Tibial nerve (tissue), 4 donors: ENCODE data around the gene UBE2G1. TPM values are rescaled to one million over a fixed set of nuclear protein-coding genes. Genes with fewer than 3 reads are reported as not detected.

Source experiments
- DNase-seq, 2 donors: peaks; one replicate each; pipeline ENCODE4 v3.0.0-alpha.2; 2019; ENCODE audit warnings: low spot score in 2 of 2
- H3K27ac ChIP-seq, 4 donors: fragments of 200-600 bp; sonication (generic) in 3 of 4; one replicate each; pipeline ENCODE4 v1.5.1; 2017 to 2019; ENCODE audit warnings: mild to moderate bottlenecking in 1 of 4
- H3K27me3 ChIP-seq, 2 donors: fragments of 200-600 bp; sonication (generic) in 1 of 2; one replicate each; pipeline versions ENCODE4 v1.5.1 to v1.6.0; 2017 to 2019
- H3K36me3 ChIP-seq, 3 donors: fragments of 200-600 bp; sonication (generic); one replicate each; pipeline ENCODE4 v1.5.1; 2018 to 2019
- H3K4me1 ChIP-seq, 4 donors: fragments of 200-600 bp; sonication (generic) in 3 of 4; one replicate each; pipeline ENCODE4 v1.5.1; 2017 to 2019
- H3K4me3 ChIP-seq, 4 donors: fragments of 200-600 bp; sonication (generic) in 3 of 4; one replicate each; pipeline ENCODE4 v1.5.1; 2017 to 2019; ENCODE audit warnings: mild to moderate bottlenecking in 1 of 4, moderate library complexity in 1 of 4
- H3K9me3 ChIP-seq, 4 donors: fragments of 200-600 bp; sonication (generic) in 3 of 4; one replicate each; pipeline ENCODE4 v1.5.1; 2017 to 2019
- EP300 ChIP-seq, 2 donors: sonication (generic); formaldehyde crosslinking; IDR thresholded peaks; one replicate each; pipeline ENCODE4 v1.6.1; 2017; ENCODE audit warnings: antibody characterized with exemption in 2 of 2, mild to moderate bottlenecking in 1 of 2
- POLR2A ChIP-seq, 2 donors: fragments of 450-650 bp; IDR thresholded peaks; one replicate each; pipeline ENCODE4 v1.6.1; 2017; ENCODE audit warnings: antibody characterized with exemption in 2 of 2, mild to moderate bottlenecking in 2 of 2, moderate library complexity in 2 of 2
- WGBS, 2 donors: methylation state at CpG; one replicate each; pipeline ENCODE4 v1.1.5; 2018; 5-methylcytosine and 5-hydroxymethylcytosine counted together
- total RNA-seq, 4 donors: library from RNA; depleted of rRNA; stranded (reverse); fragments of >200 nt; gene quantifications; one replicate each; pipeline ENCODE4 v1.1.0, GENCODE V29; 2016
- TF ChIP-seq, protein P1 (sequence below), 5 experiments: fragments of 200-600 bp in 3 of 5; fragments of 450-650 bp in 2 of 5; sonication (generic) in 3 of 5; IDR thresholded peaks; one replicate each; pipeline ENCODE4 v1.5.1; 2016 to 2019; ENCODE audit warnings: antibody characterized with exemption in 5 of 5, mild to moderate bottlenecking in 3 of 5, moderate library complexity in 2 of 5

The UBE2G1 gene
- total RNA-seq, 4 donors from 2014 or later = 30.4 to 50.7 (median 38.3) TPM

DNA sequence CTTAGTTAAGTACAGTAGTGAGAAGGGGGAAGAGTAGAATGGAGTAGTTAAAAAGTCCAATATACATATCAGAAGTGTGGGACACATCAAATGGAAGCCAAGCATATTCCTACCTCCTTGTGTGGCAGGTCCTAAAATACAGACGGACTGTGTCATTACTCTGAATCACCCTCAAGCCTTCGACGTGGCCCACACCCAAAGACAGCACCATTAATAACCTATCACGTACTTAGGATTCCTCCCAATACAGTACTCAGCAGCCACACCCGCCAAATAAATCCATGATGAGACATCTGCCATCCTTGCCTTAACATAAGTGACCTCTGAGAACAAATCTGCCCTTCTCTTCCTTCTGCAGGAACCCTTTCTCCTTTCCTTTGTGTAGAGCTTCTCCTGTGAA is 38.9 kb downstream of the UBE2G1 start:
- Histone ChIP-seq H3K27ac (no peak overlapping the region), H3K36me3 (peaks cover 0 to 2% (median 0%) of the 10 kb centered on the region in 3 donors), H3K9me3 (no peaks in the 10 kb centered on the region), H3K27me3 (no peaks in the 10 kb centered on the region), H3K4me3 (no peak overlapping the region), H3K4me1 (peaks cover 0 to 22% (median 0%) of the 10 kb centered on the region in 4 donors)
- TF ChIP-seq POLR2A (IDR thresholded peaks at IDR 0.05) = no peak
- 78 to 91% methylated on average over 5 of the region's 5 CpGs for WGBS, 2 donors
- no peak for DNase-seq

DNA sequence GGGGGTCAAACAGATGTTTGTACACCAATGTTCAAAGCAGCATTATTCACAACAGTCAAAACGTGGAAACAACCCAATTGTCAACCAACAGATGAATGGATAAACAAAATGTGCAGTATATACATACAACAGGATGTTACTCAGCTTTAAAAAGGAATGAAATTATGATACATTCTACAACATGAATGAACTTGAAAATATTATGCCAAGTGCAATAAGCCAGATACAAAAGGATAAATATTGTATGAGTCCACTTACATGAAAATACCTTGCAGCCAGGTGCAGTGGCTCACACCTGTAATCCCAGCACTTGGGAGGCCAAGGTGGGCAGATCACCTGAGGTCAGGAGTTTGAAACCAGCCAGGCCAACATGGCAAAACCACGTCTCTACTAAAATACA is 39.9 kb downstream of the UBE2G1 start:
- no peaks in the 10 kb centered on the region for H3K27me3 ChIP-seq
- peaks cover 0 to 14% (median 0%) of the 10 kb centered on the region in 4 donors for H3K4me1 ChIP-seq
- TF ChIP-seq, protein P1, sequence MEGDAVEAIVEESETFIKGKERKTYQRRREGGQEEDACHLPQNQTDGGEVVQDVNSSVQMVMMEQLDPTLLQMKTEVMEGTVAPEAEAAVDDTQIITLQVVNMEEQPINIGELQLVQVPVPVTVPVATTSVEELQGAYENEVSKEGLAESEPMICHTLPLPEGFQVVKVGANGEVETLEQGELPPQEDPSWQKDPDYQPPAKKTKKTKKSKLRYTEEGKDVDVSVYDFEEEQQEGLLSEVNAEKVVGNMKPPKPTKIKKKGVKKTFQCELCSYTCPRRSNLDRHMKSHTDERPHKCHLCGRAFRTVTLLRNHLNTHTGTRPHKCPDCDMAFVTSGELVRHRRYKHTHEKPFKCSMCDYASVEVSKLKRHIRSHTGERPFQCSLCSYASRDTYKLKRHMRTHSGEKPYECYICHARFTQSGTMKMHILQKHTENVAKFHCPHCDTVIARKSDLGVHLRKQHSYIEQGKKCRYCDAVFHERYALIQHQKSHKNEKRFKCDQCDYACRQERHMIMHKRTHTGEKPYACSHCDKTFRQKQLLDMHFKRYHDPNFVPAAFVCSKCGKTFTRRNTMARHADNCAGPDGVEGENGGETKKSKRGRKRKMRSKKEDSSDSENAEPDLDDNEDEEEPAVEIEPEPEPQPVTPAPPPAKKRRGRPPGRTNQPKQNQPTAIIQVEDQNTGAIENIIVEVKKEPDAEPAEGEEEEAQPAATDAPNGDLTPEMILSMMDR (IDR thresholded peaks at IDR 0.05) = no peak
- TF ChIP-seq EP300 (IDR thresholded peaks at IDR 0.05) (no peak), POLR2A (IDR thresholded peaks at IDR 0.05) (no peak)
- no peak overlapping the region for H3K27ac ChIP-seq
- WGBS, 2 donors = 86 to 90% methylated on average over 2 of the region's 2 CpGs
- peaks cover 0 to 2% (median 0%) of the 10 kb centered on the region in 3 donors for H3K36me3 ChIP-seq
- no peak overlapping the region for H3K4me3 ChIP-seq
- DNase-seq = no peak
- no peaks in the 10 kb centered on the region for H3K9me3 ChIP-seq

DNA sequence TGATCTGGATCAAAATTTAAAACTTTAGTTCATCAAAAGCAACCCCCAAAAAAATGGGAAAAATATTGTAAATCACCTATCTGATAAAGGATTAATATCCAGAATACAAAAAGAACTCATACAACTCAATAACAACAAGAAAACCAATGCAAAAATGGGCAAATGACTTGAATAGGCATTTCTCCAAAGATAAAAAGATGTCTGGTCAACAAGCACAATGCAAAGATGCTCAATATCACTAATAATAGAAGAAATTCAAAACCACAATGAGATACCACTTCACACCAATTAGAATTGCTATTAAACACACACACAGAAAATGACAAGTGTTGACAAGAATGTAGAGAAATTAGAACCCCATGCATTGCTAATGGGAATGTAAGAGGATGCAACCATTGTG is 40.4 kb downstream of the UBE2G1 start:
- TF ChIP-seq, protein P1 (IDR thresholded peaks at IDR 0.05) = no peak
- TF ChIP-seq EP300 (IDR thresholded peaks at IDR 0.05) (no peak), POLR2A (IDR thresholded peaks at IDR 0.05) (no peak)
- Histone ChIP-seq H3K36me3 (peaks cover 0 to 2% (median 0%) of the 10 kb centered on the region in 3 donors), H3K27me3 (no peaks in the 10 kb centered on the region), H3K4me3 (no peak overlapping the region), H3K4me1 (peaks cover 0 to 11% (median 0%) of the 10 kb centered on the region in 4 donors), H3K27ac (no peak overlapping the region), H3K9me3 (no peaks in the 10 kb centered on the region)
- no peak for DNase-seq

DNA sequence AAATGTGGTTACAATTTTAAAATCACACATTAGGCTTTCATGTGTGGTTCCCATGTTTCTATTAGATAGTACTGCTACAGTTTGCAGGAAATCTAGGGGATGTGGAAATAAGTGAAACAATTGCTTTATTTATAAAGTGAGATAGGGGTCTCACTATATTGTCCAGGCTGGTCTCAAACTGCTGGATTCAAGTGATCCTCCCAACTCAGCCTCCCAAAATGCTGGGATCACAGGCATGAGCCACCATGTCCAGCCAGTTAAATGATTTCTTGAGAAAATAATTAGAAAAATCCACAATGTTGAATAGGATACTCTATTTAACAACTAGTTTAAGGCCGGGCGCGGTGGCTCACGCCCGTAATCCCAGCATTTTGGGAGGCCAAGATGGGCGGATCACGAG is 42.0 kb downstream of the UBE2G1 start:
- H3K4me3 ChIP-seq = no peak overlapping the region
- no peaks in the 10 kb centered on the region for H3K9me3 ChIP-seq
- no peak for TF ChIP-seq EP300 (IDR thresholded peaks at IDR 0.05)
- TF ChIP-seq, protein P1 (IDR thresholded peaks at IDR 0.05) = no peak
- TF ChIP-seq POLR2A (IDR thresholded peaks at IDR 0.05) = no peak
- no peak for DNase-seq
- WGBS, 2 donors = 95 to 97% methylated on average over 7 of the region's 7 CpGs
- H3K27me3 ChIP-seq = no peaks in the 10 kb centered on the region
- H3K36me3 ChIP-seq = peaks cover 0 to 2% (median 0%) of the 10 kb centered on the region in 3 donors
- peaks cover 0 to 5% (median 0%) of the 10 kb centered on the region in 4 donors for H3K4me1 ChIP-seq
- no peak overlapping the region for H3K27ac ChIP-seq

DNA sequence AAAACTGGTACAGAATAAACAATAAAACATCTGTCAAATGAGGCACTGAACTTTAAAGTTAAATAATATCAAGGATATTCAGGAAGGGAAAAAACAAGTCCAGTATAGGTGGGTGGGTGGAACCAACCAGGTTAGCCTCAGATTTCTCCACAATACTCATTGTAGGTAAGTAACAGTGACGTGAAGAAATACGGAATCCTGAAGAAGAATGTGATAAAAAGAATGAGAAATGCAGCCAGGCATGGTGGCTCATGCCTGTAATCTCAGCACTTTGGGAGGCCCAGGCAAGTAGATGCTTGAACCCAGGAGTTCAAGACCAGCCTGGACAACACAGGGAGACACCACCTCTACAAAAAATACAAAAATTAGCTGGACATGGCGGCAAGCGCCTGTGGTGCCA is 47.3 kb downstream of the UBE2G1 start:
- H3K4me1 ChIP-seq = peaks cover 0 to 27% (median 7%) of the 10 kb centered on the region in 4 donors
- WGBS, 2 donors = 90 to 92% methylated on average over 4 of the region's 4 CpGs

More for the DNA sequence above, 47.3 kb downstream of the UBE2G1 start:
- no peak for DNase-seq
- Histone ChIP-seq H3K9me3 (no peaks in the 10 kb centered on the region), H3K4me3 (no peak overlapping the region), H3K27ac (no peak overlapping the region), H3K36me3 (no peaks in the 10 kb centered on the region), H3K27me3 (no peaks in the 10 kb centered on the region)
- TF ChIP-seq, protein P1 (IDR thresholded peaks at IDR 0.05) = no peak
- TF ChIP-seq EP300 (IDR thresholded peaks at IDR 0.05) (no peak), POLR2A (IDR thresholded peaks at IDR 0.05) (no peak)
